ENCODE data around the gene CA10. TPM values are rescaled to one million over a fixed set of nuclear protein-coding genes. Genes with fewer than 3 reads are reported as not detected.

CA10 gene
- total RNA-seq, 1 donor from 2014 or later, result not detected

DNA sequence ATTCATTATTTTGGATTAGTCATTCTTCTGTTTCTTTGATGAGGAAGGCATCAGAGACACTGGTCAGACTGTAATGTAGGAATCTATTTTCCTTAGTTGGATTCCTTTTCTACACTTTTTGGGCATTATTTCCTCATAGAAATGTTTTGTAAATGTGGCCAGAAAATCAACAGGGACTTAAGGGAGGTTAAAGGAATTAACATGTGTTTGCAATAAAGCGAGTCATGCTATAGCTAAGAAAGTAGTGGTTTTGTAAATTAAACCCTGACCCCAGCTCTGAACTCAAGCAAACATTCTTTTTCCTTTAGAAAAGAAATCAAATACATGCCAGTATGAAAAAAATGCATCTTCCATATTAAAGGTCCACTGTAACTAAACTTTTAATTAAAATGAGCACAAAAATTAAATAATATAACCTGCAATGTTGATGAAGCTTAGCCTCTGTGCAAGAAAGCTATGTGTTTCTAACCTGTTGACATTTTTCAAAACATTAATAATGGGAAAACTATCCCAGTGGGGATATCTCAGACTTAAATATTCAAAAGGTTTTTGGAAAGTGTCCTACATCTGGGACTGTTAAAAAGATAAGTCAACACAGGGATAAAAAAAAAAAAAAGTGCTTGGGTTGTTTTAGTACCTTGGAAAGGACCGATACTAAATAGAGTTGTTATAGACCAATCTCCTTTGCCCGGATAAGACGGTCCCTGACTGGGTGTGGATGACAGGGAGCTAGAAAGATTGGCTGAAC, 428.0 kb downstream of the CA10 start:
- Mint-ChIP-seq H3K27ac (ENCODE audit: unreplicated experiment) (no peak overlapping the region), H3K27me3 (ENCODE audit: low read depth) (peaks cover 4% of the 10 kb centered on the region), H3K4me3 (ENCODE audit: unreplicated experiment) (no peak overlapping the region), H3K4me1 (ENCODE audit: low read depth) (peaks cover 6% of the 10 kb centered on the region), H3K9me3 (ENCODE audit: low read depth) (no peaks in the 10 kb centered on the region), H3K36me3 (ENCODE audit: low read depth) (no peaks in the 10 kb centered on the region)
- DNase-seq (ENCODE audit: low spot score), result no peak
- TF ChIP-seq, protein P1, sequence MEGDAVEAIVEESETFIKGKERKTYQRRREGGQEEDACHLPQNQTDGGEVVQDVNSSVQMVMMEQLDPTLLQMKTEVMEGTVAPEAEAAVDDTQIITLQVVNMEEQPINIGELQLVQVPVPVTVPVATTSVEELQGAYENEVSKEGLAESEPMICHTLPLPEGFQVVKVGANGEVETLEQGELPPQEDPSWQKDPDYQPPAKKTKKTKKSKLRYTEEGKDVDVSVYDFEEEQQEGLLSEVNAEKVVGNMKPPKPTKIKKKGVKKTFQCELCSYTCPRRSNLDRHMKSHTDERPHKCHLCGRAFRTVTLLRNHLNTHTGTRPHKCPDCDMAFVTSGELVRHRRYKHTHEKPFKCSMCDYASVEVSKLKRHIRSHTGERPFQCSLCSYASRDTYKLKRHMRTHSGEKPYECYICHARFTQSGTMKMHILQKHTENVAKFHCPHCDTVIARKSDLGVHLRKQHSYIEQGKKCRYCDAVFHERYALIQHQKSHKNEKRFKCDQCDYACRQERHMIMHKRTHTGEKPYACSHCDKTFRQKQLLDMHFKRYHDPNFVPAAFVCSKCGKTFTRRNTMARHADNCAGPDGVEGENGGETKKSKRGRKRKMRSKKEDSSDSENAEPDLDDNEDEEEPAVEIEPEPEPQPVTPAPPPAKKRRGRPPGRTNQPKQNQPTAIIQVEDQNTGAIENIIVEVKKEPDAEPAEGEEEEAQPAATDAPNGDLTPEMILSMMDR (IDR thresholded peaks at IDR 0.05), result no peak

DNA sequence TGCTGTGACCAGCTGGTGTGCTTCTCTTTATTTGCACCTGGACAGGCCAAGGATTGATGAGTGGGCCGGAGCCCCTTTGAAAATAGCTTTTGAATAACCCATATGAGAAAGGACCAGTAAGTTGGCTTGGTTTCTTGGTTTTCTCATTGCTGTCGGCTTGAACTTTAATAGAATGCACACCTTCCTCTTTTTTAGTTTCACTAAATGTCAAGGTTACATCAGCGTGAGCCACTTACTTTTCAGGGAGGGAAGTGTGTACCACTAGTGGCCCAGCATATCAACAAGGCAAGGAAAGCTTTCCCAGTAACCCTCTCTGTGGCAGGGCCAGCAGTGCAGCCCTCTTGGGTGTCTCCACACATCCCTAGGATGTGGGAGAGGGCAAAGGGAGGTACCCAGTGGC, 433.3 kb downstream of the CA10 start:
- TF ChIP-seq, protein P1 (IDR thresholded peaks at IDR 0.05), result no peak
- H3K4me3 Mint-ChIP-seq (ENCODE audit: unreplicated experiment), result no peak overlapping the region
- H3K27me3 Mint-ChIP-seq (ENCODE audit: low read depth), result no peaks in the 10 kb centered on the region
- H3K4me1 Mint-ChIP-seq (ENCODE audit: low read depth), result peaks cover 17% of the 10 kb centered on the region
- no peaks in the 10 kb centered on the region for H3K9me3 Mint-ChIP-seq (ENCODE audit: low read depth)
- no peak for DNase-seq (ENCODE audit: low spot score)
- H3K36me3 Mint-ChIP-seq (ENCODE audit: low read depth), result no peaks in the 10 kb centered on the region
- H3K27ac Mint-ChIP-seq (ENCODE audit: unreplicated experiment), result no peak overlapping the region

DNA sequence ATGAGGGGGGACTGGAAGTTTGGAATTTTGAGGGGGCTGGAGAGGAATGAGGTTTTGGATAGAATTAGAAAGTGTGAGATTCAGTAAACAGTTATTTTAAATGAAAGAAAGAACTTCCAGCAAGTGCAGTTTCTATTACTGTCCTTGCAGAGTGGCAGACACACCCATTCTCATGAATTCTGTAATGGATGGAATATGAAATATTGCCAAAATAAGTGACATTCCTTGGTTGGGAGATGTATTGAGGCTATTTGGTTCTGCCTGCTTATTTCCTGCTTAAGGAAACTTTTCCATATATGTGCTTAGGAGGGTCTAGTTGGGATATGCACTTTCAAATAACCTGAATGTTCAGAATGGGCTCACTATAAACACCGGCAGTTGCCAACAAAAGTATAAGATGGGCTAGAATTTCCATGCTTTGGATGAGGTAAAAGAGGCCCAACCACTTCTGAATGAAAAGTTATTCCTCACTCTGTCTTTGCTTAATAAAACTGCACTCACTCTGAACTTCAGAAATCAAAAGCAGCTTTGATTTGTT, 434.4 kb downstream of the CA10 start:
- Mint-ChIP-seq H3K36me3 (ENCODE audit: low read depth) (no peaks in the 10 kb centered on the region), H3K9me3 (ENCODE audit: low read depth) (no peaks in the 10 kb centered on the region), H3K4me3 (ENCODE audit: unreplicated experiment) (no peak overlapping the region), H3K4me1 (ENCODE audit: low read depth) (peaks cover 19% of the 10 kb centered on the region), H3K27me3 (ENCODE audit: low read depth) (no peaks in the 10 kb centered on the region), H3K27ac (ENCODE audit: unreplicated experiment) (no peak overlapping the region)
- DNase-seq (ENCODE audit: low spot score), result no peak
- TF ChIP-seq, protein P1 (IDR thresholded peaks at IDR 0.05), result no peak

DNA sequence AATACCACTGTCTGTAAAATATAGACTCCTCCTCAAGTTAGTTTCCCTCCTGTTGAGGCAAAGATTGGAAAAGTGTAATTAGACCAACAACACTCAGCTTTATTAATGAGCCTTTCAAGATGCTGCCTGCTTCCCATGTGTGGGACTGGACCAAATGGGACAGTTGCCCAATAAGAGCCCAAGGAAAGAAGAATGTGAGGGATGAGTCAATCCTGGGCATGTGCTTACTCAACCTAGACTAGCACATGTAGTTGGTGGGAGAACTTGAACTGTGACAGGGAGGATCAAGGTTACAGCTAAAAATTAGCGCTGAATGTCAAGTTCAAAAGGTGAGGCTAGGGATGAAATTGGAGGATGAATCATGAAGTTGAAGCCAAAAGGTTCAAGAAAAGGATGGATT, 435.5 kb downstream of the CA10 start:
- H3K4me3 Mint-ChIP-seq (ENCODE audit: unreplicated experiment), result no peak overlapping the region
- no peaks in the 10 kb centered on the region for H3K36me3 Mint-ChIP-seq (ENCODE audit: low read depth)

DNA sequence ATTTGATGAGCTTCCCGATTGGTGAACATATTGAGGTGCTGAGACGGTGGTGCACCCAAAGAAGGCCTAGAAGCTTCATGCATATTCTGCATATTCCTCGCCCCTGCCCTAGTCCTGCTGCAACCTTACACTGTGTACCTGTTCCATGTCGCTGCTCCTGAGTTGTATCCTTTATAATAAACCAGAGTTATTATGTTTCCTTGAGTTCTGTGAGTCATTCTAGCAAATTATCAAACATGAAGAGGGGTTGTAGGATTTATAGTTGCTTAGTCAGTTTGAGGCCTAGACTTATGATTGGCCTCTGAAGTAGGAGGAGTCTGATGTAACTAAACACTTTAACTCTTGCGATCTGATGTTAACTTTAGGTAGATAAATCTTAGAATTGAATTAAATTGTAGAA, 436.8 kb downstream of the CA10 start:
- Mint-ChIP-seq H3K27ac (ENCODE audit: unreplicated experiment) (no peak overlapping the region), H3K4me1 (ENCODE audit: low read depth) (peaks cover 26% of the 10 kb centered on the region), H3K27me3 (ENCODE audit: low read depth) (no peaks in the 10 kb centered on the region), H3K36me3 (ENCODE audit: low read depth) (no peaks in the 10 kb centered on the region), H3K9me3 (ENCODE audit: low read depth) (no peaks in the 10 kb centered on the region), H3K4me3 (ENCODE audit: unreplicated experiment) (no peak overlapping the region)
- no peak for DNase-seq (ENCODE audit: low spot score)
- TF ChIP-seq, protein P1 (IDR thresholded peaks at IDR 0.05), result no peak

More for the DNA sequence above, 435.5 kb downstream of the CA10 start:
- H3K4me1 Mint-ChIP-seq (ENCODE audit: low read depth), result peaks cover 26% of the 10 kb centered on the region
- no peaks in the 10 kb centered on the region for H3K27me3 Mint-ChIP-seq (ENCODE audit: low read depth)
- TF ChIP-seq, protein P1 (IDR thresholded peaks at IDR 0.05), result no peak
- no peak overlapping the region for H3K27ac Mint-ChIP-seq (ENCODE audit: unreplicated experiment)
- DNase-seq (ENCODE audit: low spot score), result no peak
- H3K9me3 Mint-ChIP-seq (ENCODE audit: low read depth), result no peaks in the 10 kb centered on the region

All from chondrocyte (in vitro differentiated cells).